Fibroblast of skin of scalp (primary cell): ENCODE results near the gene ACSL6.
A peak's percentile ranks its signal among the peaks of the same experiment; 100 is the strongest.

Experiments
- DNase-seq: peaks from one replicate; pipeline ENCODE4 v3.0.0-alpha.2; 2013

Gene ACSL6

GRCh38 chr5:131977212-131977604, 34.2 kb downstream of the ACSL6 start:
- no peak for DNase-seq

GRCh38 chr5:131976414-131977211, 34.8 kb downstream of the ACSL6 start:
- no peak for DNase-seq

DNA sequence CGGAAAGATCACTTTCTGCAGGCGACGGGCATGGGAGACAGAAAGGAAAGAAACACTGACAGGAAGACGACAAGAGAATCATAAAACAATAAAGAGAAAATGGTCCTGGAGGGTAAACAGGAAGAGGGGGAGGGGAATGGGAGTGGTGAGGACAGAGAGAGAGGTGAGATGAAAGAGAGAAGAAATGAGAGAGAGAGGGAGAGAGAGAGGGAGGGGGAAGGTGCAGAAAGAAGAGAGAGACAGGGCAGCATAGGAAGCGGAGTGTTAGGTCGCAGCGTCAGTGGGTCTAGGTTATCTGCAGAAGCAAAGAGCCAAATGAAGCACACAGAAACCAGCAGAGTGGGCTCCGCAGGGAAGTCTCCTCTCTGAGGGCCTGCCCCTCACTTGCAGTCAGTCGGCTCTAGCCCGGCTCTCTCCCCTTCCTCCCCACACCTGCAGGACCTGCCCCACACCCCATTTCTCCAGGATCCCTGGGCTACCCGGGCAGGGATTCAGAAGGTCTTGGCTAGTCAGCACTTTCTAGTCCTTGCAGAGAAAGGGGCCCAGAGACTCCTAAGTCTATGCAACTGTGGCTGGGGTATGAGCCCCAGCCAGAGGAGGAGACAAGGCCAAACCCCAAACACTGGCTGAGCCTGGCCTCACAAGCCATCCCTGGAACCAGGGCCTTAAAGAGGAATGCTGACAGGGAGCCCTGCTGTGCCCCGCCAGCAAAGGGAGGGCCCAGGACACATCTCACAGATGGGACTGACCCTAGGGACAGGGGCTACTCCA, 36.3 kb downstream of the ACSL6 start:
- no peak for DNase-seq

- DNase-seq: no peak
These were observed 36.9 kb downstream of the ACSL6 start for GRCh38 chr5:131974622-131974955.

DNA sequence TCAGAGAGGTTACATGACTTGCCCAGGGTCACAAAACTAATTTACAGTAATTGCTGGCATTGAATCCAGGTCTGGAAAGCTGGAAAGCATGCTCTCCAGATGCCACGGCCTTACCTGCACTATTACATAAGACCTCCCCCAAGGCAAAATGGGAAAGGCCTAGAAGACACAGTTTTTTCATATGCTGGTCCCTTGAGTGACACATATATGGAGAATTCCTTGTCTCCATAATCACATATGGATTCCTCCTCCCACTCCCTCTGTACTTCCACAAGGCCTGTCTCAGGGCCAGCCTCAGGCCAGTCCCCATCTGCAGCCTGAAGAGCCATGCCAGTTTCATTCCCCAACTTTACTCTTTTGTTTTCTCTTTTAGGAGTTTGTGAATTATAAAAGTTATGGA, 37.4 kb downstream of the ACSL6 start:
- DNase-seq: no peak

DNA sequence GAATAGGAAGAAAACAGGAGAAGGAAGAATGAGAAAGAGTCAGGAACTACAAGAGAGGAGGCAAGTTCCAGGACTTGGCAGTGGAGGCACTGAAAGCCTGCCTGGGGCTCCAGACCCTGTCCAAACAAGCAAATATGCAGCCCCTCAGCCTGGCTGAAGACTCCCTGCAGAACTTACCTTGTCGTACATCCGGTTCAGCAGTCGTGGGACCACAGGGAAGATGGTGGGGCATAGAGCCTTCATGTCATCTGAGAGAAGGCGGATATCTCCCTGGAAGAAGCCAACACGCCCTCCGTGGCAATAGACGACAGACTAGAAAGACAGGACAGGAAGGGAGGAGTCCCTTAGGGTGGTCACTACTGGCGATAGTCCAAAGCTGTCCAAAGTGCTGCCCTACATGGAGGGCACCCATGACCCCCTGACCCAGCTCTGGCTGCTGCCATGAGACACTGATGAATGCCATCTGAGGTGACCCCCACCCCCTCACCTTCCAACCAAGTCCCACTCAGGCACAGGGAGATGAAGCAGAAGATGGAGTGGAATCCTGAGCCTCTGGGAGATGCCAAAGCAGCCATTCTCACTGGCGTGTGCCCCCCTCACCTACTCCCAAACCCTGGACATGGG, 38.3 kb downstream of the ACSL6 start:
- no peak for DNase-seq

- DNase-seq: peak; percentile 22
These were observed 43.0 kb downstream of the ACSL6 start for GRCh38 chr5:131968396-131968954.

DNA sequence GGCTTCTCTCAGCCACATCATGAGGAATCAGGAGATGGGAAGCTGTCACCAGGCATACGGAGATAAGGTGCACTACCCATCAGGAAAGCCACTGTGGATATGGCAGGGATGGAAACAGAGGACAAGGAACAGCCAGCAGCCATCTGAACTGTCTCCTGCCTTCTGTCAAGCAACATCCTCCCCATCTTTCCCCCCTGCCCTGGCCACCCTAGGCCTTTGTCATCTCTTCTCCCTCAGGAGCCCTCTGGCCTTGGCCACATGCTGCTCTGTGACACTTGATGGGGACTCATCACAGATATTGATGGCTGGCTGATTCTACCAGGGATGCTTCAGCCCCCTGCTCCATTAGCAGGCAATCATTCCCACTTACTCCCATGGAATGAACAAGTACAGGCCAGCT, 44.9 kb downstream of the ACSL6 start:
- no peak for DNase-seq

GRCh38 chr5:131965826-131966415, 45.5 kb downstream of the ACSL6 start:
- DNase-seq: no peak

DNA sequence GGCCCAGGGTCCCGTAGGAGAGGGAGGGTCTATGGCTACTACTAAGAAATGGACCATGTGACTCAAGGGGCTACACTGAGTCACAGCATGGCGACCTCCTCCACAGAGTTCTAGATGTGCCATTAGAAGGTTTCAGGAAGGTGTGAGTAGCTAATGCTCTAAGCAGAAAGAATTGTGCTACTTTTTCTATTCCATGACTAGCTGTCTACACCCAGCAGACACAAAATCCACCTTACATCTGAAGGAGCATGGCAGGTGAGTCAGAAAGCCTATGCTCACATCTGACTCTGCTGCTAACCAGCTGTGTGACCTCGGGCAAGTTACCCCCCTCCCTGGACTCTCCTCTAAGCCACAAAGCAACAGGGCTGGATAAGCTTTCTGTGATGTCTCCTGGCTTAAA, 51.6 kb downstream of the ACSL6 start:
- no peak for DNase-seq

DNA sequence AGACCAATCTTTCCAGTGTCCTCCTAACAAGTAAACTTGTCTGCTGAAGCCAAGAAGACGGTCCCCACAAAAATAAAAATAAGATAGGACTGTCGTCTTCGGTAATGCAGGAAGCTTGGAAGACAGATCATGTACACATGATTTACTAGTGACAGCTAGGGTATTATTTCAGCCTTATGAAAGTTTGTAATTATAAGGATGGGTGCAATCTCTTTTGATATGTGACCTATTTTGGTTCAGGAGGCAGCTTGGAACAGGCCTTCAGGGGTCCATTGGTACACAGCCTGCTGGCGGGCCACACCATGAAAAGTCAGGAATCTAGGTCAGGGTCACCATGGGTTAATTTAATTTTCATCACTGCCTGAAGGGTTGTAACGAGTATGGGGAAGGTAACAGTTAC, 52.3 kb downstream of the ACSL6 start:
- no peak for DNase-seq

DNA sequence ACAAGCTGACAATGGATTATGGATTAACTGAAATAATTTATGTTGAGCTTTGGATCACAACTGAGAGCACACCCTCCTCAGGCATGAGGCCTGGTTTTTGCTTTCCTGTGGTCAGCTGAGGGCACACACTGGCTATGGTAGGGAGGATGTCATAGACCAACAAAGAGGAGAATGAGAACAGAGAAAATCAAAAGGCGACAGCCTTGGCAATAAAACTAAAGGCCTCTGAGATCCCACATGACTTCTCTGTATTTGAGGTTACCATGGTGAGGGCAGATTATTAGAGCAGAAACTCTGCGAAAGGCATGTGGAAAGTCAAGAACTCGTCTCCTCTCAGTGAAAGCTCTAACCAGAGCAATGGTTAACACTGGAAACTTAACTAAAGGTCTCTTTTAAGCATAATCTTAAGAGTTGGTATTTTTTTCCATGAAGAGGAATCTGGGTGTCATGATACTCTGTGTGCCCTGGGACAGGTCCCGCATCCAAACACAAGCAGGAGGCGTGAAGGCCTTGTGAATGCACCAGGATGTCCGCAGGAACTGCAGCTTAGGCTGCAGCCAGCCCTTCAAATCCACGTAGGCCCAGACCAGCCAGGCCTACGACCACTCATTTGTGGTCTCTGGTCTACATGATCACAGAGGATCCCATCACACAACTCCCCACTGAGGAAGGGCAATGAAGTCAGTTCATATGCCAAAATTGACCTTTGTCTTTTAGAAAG, 53.6 kb downstream of the ACSL6 start:
- DNase-seq: no peak

DNA sequence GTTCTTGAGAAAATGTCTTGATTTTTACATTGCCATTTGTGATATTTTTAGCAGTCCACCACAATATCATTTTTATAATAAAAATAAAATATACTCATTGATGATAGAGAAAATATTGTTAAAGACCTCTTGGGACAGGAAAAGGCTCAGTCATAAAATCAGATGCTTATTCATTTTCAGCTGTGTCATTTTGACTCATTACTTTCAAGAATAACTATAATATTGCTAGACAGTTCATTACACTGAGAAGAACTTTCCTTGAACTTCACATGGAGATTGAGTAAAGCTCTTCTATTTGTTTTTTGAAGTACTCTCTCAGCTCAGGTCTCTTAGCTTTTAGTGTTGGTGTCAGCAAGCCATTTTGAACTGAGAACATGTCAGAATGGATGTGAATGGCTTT, 57.5 kb downstream of the ACSL6 start:
- no peak for DNase-seq

GRCh38 chr5:131952301-131952857, 59.1 kb downstream of the ACSL6 start:
- DNase-seq: peak; percentile 58

DNA sequence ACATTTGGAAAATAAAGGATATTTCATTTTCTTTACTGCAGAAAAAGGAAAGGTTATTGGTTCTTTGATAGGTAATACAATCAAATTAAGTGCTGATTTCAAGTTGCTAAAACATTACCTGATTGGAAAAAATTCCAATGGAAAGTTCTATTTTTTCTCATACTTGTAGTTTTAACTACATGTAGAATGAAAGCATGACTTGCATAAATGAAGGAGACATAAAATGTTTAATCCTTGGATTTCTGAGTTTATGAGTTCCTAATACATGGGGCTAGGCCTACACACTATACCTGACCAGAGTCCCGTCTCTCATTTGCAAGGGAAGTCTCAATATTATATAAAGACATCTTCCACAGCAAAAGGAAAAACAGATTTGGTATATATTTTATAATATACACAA, 60.8 kb downstream of the ACSL6 start:
- DNase-seq: no peak

- DNase-seq: no peak
These were observed 64.0 kb downstream of the ACSL6 start for GRCh38 chr5:131947445-131947844.

DNA sequence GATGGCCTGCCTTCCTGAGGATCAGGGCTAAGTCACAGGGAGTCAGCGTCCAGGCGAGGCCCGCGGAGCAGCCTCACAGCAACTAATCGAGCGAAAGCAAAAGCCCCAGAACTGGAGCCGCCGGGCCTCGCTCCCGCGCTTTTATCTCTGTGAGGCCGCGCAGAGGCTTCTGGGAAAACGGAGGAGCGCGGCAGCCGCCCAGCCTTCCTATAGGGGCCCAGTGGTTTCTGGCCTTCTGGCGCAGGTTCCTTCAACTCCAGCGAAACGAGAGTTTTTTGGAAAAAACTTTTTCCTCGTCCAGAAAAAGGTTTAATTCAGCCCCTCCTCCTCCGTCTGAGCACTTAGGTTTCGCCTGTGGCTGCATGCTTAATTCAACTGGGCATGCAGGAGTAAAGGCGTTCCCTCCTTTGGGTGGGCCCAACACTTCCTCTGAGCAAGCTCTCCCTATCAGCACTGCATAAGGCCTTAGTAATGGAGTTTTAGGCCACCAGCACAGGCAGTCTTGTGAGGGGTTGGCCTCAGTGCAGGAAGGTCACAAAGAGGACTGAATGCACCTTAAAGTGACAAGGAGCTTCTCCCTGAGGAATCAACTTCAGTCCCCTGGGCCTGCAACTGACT, 65.8 kb downstream of the ACSL6 start, which contains the start of gene MEIKIN:
TSS of gene MEIKIN (minus strand) at position 113 of the 618 bp plus-strand sequence. CDS start 158 bp downstream, outside the sequence.
- DNase-seq: no peak

DNA sequence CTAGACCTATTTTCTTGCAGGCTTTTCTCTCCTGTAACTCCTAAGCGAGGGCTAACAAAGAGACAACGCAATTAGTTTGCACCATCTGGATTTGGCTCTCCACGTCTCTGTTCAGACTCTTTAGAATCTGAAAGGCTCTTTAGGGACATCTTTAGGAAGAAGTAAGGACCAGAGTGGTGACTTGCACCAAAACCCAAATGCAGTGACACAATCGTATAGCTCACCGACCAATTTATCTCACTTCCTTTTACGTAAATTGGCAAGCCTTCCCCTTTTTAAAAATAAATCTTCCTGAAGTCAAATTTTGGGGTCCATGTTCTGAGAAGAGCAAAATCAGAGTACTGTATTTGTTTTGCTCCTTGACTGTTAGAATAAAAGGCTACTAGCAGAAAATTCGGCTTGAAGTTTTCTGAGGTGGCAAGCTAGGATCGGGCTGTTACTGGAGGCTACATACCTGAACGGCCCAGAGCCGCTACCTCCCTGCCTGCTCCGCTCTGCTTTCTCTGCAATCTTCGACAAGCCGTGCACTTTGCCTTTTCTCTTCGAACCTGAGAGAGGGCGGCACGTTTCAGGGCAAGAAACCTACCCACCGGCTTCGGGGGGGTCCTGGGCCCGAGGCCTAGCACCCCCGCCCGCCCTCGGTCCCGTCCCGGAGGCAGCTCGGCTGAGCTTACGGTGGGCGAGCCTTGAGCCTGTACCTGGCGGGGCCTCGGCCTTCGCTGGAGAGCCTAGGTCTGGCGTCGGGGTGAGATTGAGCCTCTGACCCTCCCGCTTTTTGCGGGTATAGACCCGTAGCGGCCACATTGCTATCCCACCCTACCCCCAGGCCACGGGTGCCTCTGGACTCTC, 66.5 kb downstream of the ACSL6 start:
- DNase-seq: no peak

- no peak for DNase-seq
These were observed 67.5 kb downstream of the ACSL6 start for GRCh38 chr5:131943916-131944315.

DNA sequence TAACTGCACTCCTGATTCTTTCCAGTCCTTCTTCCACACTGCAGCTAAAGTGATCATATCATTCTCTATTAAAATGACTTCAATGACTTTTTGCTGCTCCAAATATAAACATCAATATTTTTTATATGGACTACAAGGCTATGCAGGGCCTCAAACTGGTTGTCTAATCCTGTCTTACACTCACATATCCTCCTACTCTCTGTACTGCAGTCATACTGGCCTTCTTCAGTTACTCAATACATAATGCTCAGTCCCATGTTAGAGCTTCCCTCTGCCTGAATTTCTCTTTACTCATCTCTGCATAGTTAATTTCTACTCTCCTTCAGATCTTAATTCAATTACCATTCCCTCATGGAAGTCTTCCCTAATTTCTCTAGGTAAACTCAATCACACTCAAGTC, 69.4 kb downstream of the ACSL6 start:
- no peak for DNase-seq
